Vagina (tissue), 2 donors: ENCODE measurements around the gene SNX32. TPM values are rescaled to one million over a fixed set of nuclear protein-coding genes. Genes with fewer than 3 reads are reported as not detected.
A peak's percentile ranks its signal among the peaks of the same experiment; 100 is the strongest.

ENCODE experiments used
- DNase-seq, 2 donors: peaks; one replicate each; pipeline ENCODE4 v3.0.0-alpha.2; 2017; ENCODE audit errors: extremely low spot score in 2 of 2
- H3K27ac ChIP-seq: fragments of 200-600 bp; sonication (generic); one replicate; pipeline ENCODE4 v1.5.1; 2019
- H3K27me3 ChIP-seq: fragments of 200-600 bp; sonication (generic); one replicate; pipeline ENCODE4 v1.5.1; 2019
- H3K36me3 ChIP-seq, 2 donors: fragments of 200-600 bp; sonication (generic); one replicate each; pipeline ENCODE4 v1.5.1; 2017 to 2019
- H3K4me1 ChIP-seq: fragments of 200-600 bp; sonication (generic); one replicate; pipeline ENCODE4 v1.5.1; 2019
- H3K4me3 ChIP-seq, 2 donors: fragments of 200-600 bp; sonication (generic); 1 replicate in 1 of 2; 2 replicates in 1 of 2; pipeline ENCODE4 v1.5.1; 2016 to 2019
- H3K9me3 ChIP-seq: fragments of 200-600 bp; sonication (generic); one replicate; pipeline ENCODE4 v1.5.1; 2019
- POLR2A ChIP-seq, 2 donors: fragments of 450-650 bp; IDR thresholded peaks; one replicate each; pipeline ENCODE4 v1.6.1; 2017; ENCODE audit warnings: antibody characterized with exemption in 2 of 2, mild to moderate bottlenecking in 2 of 2, moderate library complexity in 2 of 2
- POLR2AphosphoS5 ChIP-seq, 2 donors: sonication (generic); formaldehyde crosslinking; IDR thresholded peaks; one replicate each; pipeline ENCODE4 v1.9.0; 2017; ENCODE audit warnings: antibody characterized with exemption in 2 of 2, mild to moderate bottlenecking in 2 of 2, low read depth in 1 of 2; ENCODE audit not compliant: insufficient read depth in 1 of 2
- intact Hi-C: fragments of 100-400 bp; cut with DNase I; formaldehyde crosslinking; loops from one replicate; pipeline ENCODE4 v1.15.1; 2023
- total RNA-seq: library from RNA; depleted of rRNA; stranded (reverse); fragments of >200 nt; gene quantifications from one replicate; pipeline ENCODE4 v1.2.3, GENCODE V29; 2016
- TF ChIP-seq, protein P1 (sequence below), 3 experiments: fragments of 450-650 bp in 2 of 3; fragments of 200-600 bp in 1 of 3; sonication (generic) in 1 of 3; IDR thresholded peaks; one replicate each; pipeline ENCODE4 v1.5.1; 2017 to 2019; ENCODE audit warnings: antibody characterized with exemption in 3 of 3, mild to moderate bottlenecking in 2 of 3, moderate library complexity in 2 of 3

Gene SNX32
- total RNA-seq, 1 donor from 2014 or later = 1.5 TPM

DNA sequence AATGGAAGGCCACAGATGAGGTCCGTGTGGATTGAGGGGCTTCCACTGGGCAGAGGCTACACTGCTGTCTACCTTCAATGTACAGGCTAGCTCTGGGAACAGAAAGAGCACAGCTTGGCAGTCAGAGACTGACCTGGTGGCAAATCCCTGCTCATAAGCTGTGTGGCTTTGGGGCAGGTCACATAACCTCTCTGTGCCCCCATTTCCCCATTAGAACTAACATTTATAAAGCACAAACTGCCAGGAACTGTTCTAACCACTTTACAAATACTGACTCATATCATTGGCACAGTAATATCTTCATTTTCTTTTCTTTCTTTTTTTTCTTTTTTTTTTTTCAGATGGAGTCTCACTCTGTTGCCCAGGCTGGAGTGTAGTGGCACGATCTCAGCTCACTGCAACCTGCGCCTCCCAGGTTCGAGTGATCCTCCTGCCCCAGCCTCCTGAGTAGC is 63.3 kb downstream of the SNX32 start:
- Histone ChIP-seq H3K27ac (no peak overlapping the region), H3K36me3 (no peaks in the 10 kb centered on the region), H3K4me1 (peaks cover 40% of the 10 kb centered on the region), H3K27me3 (no peaks in the 10 kb centered on the region), H3K4me3 (no peak overlapping the region), H3K9me3 (no peaks in the 10 kb centered on the region)
- no peak for DNase-seq
- TF ChIP-seq, protein P1, sequence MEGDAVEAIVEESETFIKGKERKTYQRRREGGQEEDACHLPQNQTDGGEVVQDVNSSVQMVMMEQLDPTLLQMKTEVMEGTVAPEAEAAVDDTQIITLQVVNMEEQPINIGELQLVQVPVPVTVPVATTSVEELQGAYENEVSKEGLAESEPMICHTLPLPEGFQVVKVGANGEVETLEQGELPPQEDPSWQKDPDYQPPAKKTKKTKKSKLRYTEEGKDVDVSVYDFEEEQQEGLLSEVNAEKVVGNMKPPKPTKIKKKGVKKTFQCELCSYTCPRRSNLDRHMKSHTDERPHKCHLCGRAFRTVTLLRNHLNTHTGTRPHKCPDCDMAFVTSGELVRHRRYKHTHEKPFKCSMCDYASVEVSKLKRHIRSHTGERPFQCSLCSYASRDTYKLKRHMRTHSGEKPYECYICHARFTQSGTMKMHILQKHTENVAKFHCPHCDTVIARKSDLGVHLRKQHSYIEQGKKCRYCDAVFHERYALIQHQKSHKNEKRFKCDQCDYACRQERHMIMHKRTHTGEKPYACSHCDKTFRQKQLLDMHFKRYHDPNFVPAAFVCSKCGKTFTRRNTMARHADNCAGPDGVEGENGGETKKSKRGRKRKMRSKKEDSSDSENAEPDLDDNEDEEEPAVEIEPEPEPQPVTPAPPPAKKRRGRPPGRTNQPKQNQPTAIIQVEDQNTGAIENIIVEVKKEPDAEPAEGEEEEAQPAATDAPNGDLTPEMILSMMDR (IDR thresholded peaks at IDR 0.05) = no peak
- TF ChIP-seq POLR2AphosphoS5 (IDR thresholded peaks at IDR 0.05; ENCODE audit: insufficient read depth in 1 of 2, low read depth in 1 of 2) (no peak), POLR2A (IDR thresholded peaks at IDR 0.05) (no peak)
- intact Hi-C loops = no loop called here

GRCh38 chr11:65898656-65899355 is 65.0 kb downstream of the SNX32 start:
- TF ChIP-seq POLR2AphosphoS5 (IDR thresholded peaks at IDR 0.05; ENCODE audit: insufficient read depth in 1 of 2, low read depth in 1 of 2) = no peak
- TF ChIP-seq, protein P1 (IDR thresholded peaks at IDR 0.05) = no peak
- TF ChIP-seq POLR2A (IDR thresholded peaks at IDR 0.05) = no peak
- H3K4me1 ChIP-seq = peaks cover 22% of the 10 kb centered on the region

DNA sequence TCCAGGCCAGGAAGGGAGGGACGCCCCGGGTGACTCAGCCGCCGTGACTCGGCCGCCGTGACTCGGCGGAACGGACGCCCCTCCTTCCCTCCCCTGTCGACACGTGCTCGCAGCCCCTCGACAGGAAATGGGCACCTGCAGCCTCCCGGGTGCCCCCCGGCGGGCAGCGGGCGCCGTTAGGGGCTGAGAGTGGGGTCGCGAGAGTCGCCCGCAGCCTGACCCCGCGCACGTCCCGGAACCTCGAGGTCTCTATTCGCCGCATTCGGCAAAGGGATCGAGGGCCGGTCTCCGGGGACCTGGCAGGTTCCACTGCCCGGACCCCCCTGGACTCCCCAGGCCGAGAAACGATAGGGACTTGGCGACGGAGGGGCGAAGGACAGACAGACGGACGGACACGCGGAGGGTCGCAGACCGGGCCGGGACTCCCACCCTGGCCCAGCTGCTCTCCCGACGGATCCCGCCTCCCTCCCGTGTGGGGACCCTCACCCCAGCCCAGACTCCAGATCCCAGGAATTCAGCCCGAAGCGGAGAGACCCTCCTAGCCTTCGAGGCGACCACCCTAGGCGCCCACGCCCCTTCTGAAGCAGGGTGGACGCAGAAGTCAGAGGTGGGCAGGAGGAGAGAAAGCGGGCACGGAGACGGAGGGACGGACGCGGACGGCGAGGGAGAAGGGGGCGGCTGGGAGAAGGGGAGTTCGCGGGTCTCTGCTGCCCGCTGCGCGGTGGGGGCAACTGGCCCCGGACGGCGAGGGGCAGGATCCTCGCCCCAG is 65.8 kb downstream of the SNX32 start:
- H3K36me3 ChIP-seq = no peaks in the 10 kb centered on the region
- no peak for DNase-seq
- peak overlapping the region; percentile 69 for H3K27ac ChIP-seq
- H3K27me3 ChIP-seq = no peaks in the 10 kb centered on the region
- H3K9me3 ChIP-seq = no peaks in the 10 kb centered on the region
- peak overlapping the region; percentile 55 to 56 for H3K4me3 ChIP-seq
- H3K4me1 ChIP-seq = peaks cover 17% of the 10 kb centered on the region
- TF ChIP-seq POLR2A (IDR thresholded peaks at IDR 0.05) (no peak), POLR2AphosphoS5 (IDR thresholded peaks at IDR 0.05; ENCODE audit: insufficient read depth in 1 of 2, low read depth in 1 of 2) (peak in 1 of 2 donors; percentile 73)
- TF ChIP-seq, protein P1 (IDR thresholded peaks at IDR 0.05) = peak in 1 of 3 experiments; percentile 5
- intact Hi-C loops = no loop called here

More at GRCh38 chr11:65898656-65899355, 65.0 kb downstream of the SNX32 start:
- DNase-seq = no peak
- Histone ChIP-seq H3K27ac (peak overlapping the region; percentile 69), H3K36me3 (no peaks in the 10 kb centered on the region), H3K4me3 (peak overlapping the region; percentile 55 to 56), H3K27me3 (no peaks in the 10 kb centered on the region), H3K9me3 (no peaks in the 10 kb centered on the region)
- intact Hi-C loops = no loop called here

- no peaks in the 10 kb centered on the region for H3K36me3 ChIP-seq
- DNase-seq = no peak
- no peaks in the 10 kb centered on the region for H3K27me3 ChIP-seq
- H3K4me3 ChIP-seq = peak within 1 kb of the TSS; percentile 55 to 56
- H3K9me3 ChIP-seq = no peaks in the 10 kb centered on the region
- peaks cover 17% of the 10 kb centered on the region for H3K4me1 ChIP-seq
- H3K27ac ChIP-seq = peak within 1 kb of the TSS; percentile 69
- TF ChIP-seq POLR2A (IDR thresholded peaks at IDR 0.05) = peak in 1 of 2 donors; percentile 60
- TF ChIP-seq POLR2AphosphoS5 (IDR thresholded peaks at IDR 0.05; ENCODE audit: insufficient read depth in 1 of 2, low read depth in 1 of 2) = peak; percentile 70 to 72
- TF ChIP-seq, protein P1 (IDR thresholded peaks at IDR 0.05) = peak in 1 of 3 experiments; percentile 5
- intact Hi-C loops = no loop called here
These were observed 66.5 kb downstream of the SNX32 start, which contains the start of gene FOSL1 for GRCh38 chr11:65900125-65900898. Gene FOSL1 (minus strand): TSS chr11:65900388. CDS start chr11:65900339, 49 bp downstream.
